HEK293 (cell line): ENCODE results near the gene NTN5.
"Not testable (repeated sequence)": the region's sequence is repeated elsewhere in the genome, so short reads cannot be mapped to it uniquely, and the experiment has no call there.

Experiments
- CTCF ChIA-PET: fragments of 350-600 bp; formaldehyde crosslinking; extraction: SDS; loops from one replicate; lab custom pipeline; 2021; ENCODE audit warnings: antibody characterized with exemption; lab: Yijun Ruan, JAX
- POLR2A ChIA-PET: fragments of 300-600 bp; formaldehyde crosslinking; extraction: SDS; loops from one replicate; lab custom pipeline; 2020; ENCODE audit warnings: antibody characterized with exemption, inconsistent platforms; lab: Yijun Ruan, JAX
- H3K27ac ChIP-seq: fragments of 200-500 bp; sonication (Bioruptor generic); 2 replicates; pipeline ENCODE4 v1.5.1; 2014; ENCODE audit warnings: low read depth, low read length, control low read depth, inconsistent platforms; ENCODE audit errors: extremely low read depth
- H3K36me3 ChIP-seq, 2 experiments: fragments of 200-500 bp in 1 of 2; sonication (Bioruptor generic) in 1 of 2; 1 replicate in 1 of 2; 2 replicates in 1 of 2; pipeline ENCODE4 v1.5.1; 2014 to 2017; ENCODE audit warnings: inconsistent platforms in 2 of 2, low read length in 2 of 2; ENCODE audit not compliant: control insufficient read depth in 2 of 2, insufficient read depth in 1 of 2
- H3K4me1 ChIP-seq: fragments of 200-500 bp; sonication (Bioruptor generic); 2 replicates; pipeline ENCODE4 v1.5.1; 2014; ENCODE audit warnings: mild to moderate bottlenecking, low read length, inconsistent platforms; ENCODE audit not compliant: control insufficient read depth, insufficient read depth
- H3K4me3 ChIP-seq: 2 replicates; pipeline ENCODE4 v1.5.1; 2011; ENCODE audit warnings: low read depth, mild to moderate bottlenecking, control low read depth, low read length, moderate library complexity
- H3K9me3 ChIP-seq: fragments of 200-500 bp; sonication (Bioruptor generic); 2 replicates; pipeline ENCODE4 v1.5.1; 2014; ENCODE audit warnings: low read depth, low read length, inconsistent platforms; ENCODE audit not compliant: control insufficient read depth, insufficient read depth
- GLI4 ChIP-seq: fragments of 450-650 bp; formaldehyde crosslinking; IDR thresholded peaks from 2 replicates; pipeline ENCODE4 v1.5.1; 2016; ENCODE audit warnings: missing biosample characterization, missing genetic modification characterization
- KLF16 ChIP-seq: fragments of 450-650 bp; formaldehyde crosslinking; IDR thresholded peaks from 2 replicates; pipeline ENCODE4 v1.5.1; 2017; ENCODE audit warnings: missing biosample characterization, missing genetic modification characterization
- ZBTB20 ChIP-seq: fragments of 450-650 bp; formaldehyde crosslinking; IDR thresholded peaks from 2 replicates; pipeline ENCODE4 v1.5.1; 2016; ENCODE audit warnings: missing biosample characterization, missing genetic modification characterization
- ZFP3 ChIP-seq: fragments of 450-650 bp; formaldehyde crosslinking; IDR thresholded peaks from 2 replicates; pipeline ENCODE4 v1.5.1; 2016; ENCODE audit warnings: low read depth, missing biosample characterization, missing genetic modification characterization
- ZNF174 ChIP-seq: fragments of 450-650 bp; formaldehyde crosslinking; IDR thresholded peaks from 2 replicates; pipeline ENCODE4 v1.5.0; 2017; ENCODE audit warnings: missing biosample characterization, mild to moderate bottlenecking, missing genetic modification characterization
- ZNF426 ChIP-seq: fragments of 450-650 bp; formaldehyde crosslinking; IDR thresholded peaks from 2 replicates; pipeline ENCODE4 v1.5.1; 2017; ENCODE audit warnings: missing biosample characterization, missing genetic modification characterization, mild to moderate bottlenecking, inconsistent platforms, moderate library complexity
- ZNF433 ChIP-seq: fragments of 450-650 bp; formaldehyde crosslinking; IDR thresholded peaks from 2 replicates; pipeline ENCODE4 v1.5.1; 2016; ENCODE audit warnings: missing biosample characterization, missing genetic modification characterization, low read depth
- ZNF558 ChIP-seq: fragments of 450-650 bp; formaldehyde crosslinking; IDR thresholded peaks from 2 replicates; pipeline ENCODE4 v1.5.1; 2016; ENCODE audit warnings: missing biosample characterization, missing genetic modification characterization
- ZNF701 ChIP-seq: fragments of 450-650 bp; formaldehyde crosslinking; IDR thresholded peaks from 2 replicates; pipeline ENCODE4 v1.5.1; 2016; ENCODE audit warnings: missing biosample characterization, missing genetic modification characterization
- ZNF792 ChIP-seq: fragments of 450-650 bp; formaldehyde crosslinking; IDR thresholded peaks from 2 replicates; pipeline ENCODE4 v1.5.1; 2016; ENCODE audit warnings: missing biosample characterization, missing genetic modification characterization
- ZNF830 ChIP-seq: fragments of 450-650 bp; IDR thresholded peaks from 2 replicates; pipeline ENCODE4 v1.5.0; 2018; ENCODE audit warnings: missing biosample characterization, missing genetic modification characterization, low read depth, mild to moderate bottlenecking, moderate library complexity
- ZSCAN23 ChIP-seq: fragments of 450-650 bp; formaldehyde crosslinking; IDR thresholded peaks from 2 replicates; pipeline ENCODE4 v1.5.1; 2016; ENCODE audit warnings: missing biosample characterization, missing genetic modification characterization
- TF ChIP-seq, protein P1 (sequence below): fragments of 450-650 bp; formaldehyde crosslinking; IDR thresholded peaks from 2 replicates; pipeline ENCODE4 v1.5.1; 2016; ENCODE audit warnings: missing biosample characterization, missing genetic modification characterization, low read depth
- TF ChIP-seq, protein P2 (sequence below): fragments of 450-650 bp; formaldehyde crosslinking; IDR thresholded peaks from 2 replicates; pipeline ENCODE4 v1.5.1; 2016; ENCODE audit warnings: missing biosample characterization, missing genetic modification characterization, borderline replicate concordance
- TF ChIP-seq, protein P3 (sequence below): fragments of 450-650 bp; formaldehyde crosslinking; IDR thresholded peaks from 2 replicates; pipeline ENCODE4 v1.5.0; 2017; ENCODE audit warnings: missing biosample characterization, missing genetic modification characterization, borderline replicate concordance
- TF ChIP-seq, protein P4 (sequence below): fragments of 450-650 bp; formaldehyde crosslinking; IDR thresholded peaks from 2 replicates; pipeline ENCODE4 v1.5.1; 2016; ENCODE audit warnings: missing biosample characterization, missing genetic modification characterization

Gene NTN5

DNA sequence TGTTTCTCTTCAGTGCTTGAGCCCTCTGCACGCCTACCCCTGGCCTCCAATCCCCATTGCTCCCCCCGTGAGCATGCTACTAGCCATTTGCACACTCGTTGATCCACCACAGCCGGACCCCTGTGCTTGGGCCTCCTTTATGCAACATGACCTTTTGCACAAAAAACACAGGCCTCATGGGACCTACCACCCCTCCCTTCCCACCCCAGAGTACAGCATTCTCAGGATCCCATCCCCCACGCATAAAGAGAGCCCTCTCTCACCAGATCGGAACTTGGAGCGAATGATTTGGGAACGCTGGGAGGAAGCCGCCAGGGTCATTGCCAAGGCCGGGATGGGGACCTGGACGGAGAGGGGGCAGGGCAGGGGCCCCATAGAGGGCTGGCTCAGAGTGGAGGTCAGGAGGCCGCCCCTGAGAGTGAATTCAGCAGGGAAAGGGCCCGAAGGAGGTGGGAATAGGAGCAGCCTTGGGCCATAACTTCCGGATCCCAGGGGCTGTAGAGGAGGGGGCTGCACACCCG is 46.0 kb upstream of the NTN5 start:
- no peak overlapping the region for H3K4me3 ChIP-seq
- H3K36me3 ChIP-seq: no peaks in the 10 kb centered on the region
- no peak for TF ChIP-seq ZNF433 (tag by site-specific recombination)
- peaks cover 5% of the 10 kb centered on the region for H3K4me1 ChIP-seq
- H3K27ac ChIP-seq: no peak overlapping the region
- POLR2A ChIA-PET: interaction anchor here (0.6 kb wide), 1 partner anchor 20 kb away, joined by 4 read pairs; no protein-coding TSS in a partner anchor
- H3K9me3 ChIP-seq: no peaks in the 10 kb centered on the region
- CTCF ChIA-PET: no interaction called here

DNA sequence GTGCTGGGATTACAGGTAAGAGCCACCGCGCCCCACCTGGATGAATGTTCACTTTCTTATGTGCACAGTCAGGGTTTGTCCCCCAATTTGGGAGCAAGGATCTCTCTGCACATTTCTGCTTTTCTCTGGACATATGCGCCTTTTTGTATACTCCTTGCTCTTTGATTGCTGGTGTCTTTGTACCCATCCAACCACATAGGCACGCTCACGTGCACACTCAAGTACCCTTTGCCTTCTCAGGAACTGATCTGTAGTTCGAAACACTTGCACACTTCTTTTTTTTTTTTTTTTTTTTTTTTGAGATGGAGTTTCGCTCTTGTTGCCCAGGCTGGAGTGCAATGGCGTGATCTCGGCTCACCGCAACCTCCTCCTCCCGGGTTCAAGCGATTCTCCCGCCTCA is 45.3 kb upstream of the NTN5 start:
- CTCF ChIA-PET, H3K4me1 ChIP-seq: not testable (repeated sequence)

DNA sequence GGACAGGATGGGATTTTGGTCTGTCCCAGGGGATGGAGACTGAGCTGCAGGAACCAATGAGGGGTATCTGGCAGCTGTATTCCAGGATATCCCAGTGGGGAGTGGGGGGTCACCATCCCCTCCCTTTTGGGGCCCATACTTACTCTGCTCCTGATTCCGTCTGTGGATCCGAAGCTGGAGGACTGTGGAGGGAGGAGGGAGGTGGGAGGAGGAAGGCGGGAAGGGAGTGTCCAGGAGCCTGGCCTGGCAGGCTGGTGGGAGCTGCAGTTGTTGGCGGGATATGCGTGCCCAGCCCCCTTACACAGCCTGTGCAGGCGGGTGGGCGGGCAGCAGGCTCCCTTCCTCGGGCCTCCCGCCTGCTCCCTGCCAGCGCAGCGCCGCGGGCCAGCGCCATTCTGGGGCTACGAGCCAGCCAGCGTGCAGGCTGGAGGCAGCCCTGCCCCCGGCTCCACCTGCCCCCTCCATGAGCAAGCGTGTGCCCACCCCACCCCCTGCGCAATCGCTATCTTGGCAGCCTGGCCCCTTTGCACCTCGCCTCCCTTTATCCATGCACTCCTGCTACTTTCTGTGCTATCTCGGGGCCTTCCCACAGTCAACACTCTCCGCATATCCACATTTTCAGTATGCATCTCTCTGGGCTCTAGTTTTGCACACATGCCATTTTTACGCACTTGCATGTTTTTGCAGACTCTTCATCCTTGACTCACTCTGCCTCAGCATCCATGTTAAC is 43.9 kb upstream of the NTN5 start:
- H3K9me3 ChIP-seq: no peaks in the 10 kb centered on the region
- peak overlapping the region; percentile 52; the same call in 1 of the 2 replicates for H3K27ac ChIP-seq
- no peak overlapping the region for H3K4me3 ChIP-seq
- ChIA-PET CTCF (no interaction called here), POLR2A (interaction anchor here (0.9 to 1.4 kb wide), 3 partner anchors 9 to 98 kb away, joined by 5 to 6 read pairs (median 6); partner anchors contain the start of genes RPL18 and SPHK2)
- peaks cover 13% of the 10 kb centered on the region for H3K4me1 ChIP-seq
- no peaks in the 10 kb centered on the region; a peak in 1 of 3 replicates for H3K36me3 ChIP-seq
- TF ChIP-seq ZNF792 (no peak), ZNF174 (tag by site-specific recombination) (no peak), ZNF701 (no peak), GLI4 (no peak), KLF16 (tag by site-specific recombination) (peak; percentile 91; the same call in 1 of the 2 replicates), ZNF830 (tag by site-specific recombination) (no peak), ZNF426 (tag by site-specific recombination) (no peak), ZSCAN23 (tag by site-specific recombination) (no peak), ZFP3 (tag by site-specific recombination) (no peak), ZBTB20 (tag by site-specific recombination) (peak; percentile 84), ZNF558 (tag by site-specific recombination) (no peak)
- TF ChIP-seq, protein P1, sequence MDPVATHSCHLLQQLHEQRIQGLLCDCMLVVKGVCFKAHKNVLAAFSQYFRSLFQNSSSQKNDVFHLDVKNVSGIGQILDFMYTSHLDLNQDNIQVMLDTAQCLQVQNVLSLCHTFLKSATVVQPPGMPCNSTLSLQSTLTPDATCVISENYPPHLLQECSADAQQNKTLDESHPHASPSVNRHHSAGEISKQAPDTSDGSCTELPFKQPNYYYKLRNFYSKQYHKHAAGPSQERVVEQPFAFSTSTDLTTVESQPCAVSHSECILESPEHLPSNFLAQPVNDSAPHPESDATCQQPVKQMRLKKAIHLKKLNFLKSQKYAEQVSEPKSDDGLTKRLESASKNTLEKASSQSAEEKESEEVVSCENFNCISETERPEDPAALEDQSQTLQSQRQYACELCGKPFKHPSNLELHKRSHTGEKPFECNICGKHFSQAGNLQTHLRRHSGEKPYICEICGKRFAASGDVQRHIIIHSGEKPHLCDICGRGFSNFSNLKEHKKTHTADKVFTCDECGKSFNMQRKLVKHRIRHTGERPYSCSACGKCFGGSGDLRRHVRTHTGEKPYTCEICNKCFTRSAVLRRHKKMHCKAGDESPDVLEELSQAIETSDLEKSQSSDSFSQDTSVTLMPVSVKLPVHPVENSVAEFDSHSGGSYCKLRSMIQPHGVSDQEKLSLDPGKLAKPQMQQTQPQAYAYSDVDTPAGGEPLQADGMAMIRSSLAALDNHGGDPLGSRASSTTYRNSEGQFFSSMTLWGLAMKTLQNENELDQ: no peak
- TF ChIP-seq, protein P2, sequence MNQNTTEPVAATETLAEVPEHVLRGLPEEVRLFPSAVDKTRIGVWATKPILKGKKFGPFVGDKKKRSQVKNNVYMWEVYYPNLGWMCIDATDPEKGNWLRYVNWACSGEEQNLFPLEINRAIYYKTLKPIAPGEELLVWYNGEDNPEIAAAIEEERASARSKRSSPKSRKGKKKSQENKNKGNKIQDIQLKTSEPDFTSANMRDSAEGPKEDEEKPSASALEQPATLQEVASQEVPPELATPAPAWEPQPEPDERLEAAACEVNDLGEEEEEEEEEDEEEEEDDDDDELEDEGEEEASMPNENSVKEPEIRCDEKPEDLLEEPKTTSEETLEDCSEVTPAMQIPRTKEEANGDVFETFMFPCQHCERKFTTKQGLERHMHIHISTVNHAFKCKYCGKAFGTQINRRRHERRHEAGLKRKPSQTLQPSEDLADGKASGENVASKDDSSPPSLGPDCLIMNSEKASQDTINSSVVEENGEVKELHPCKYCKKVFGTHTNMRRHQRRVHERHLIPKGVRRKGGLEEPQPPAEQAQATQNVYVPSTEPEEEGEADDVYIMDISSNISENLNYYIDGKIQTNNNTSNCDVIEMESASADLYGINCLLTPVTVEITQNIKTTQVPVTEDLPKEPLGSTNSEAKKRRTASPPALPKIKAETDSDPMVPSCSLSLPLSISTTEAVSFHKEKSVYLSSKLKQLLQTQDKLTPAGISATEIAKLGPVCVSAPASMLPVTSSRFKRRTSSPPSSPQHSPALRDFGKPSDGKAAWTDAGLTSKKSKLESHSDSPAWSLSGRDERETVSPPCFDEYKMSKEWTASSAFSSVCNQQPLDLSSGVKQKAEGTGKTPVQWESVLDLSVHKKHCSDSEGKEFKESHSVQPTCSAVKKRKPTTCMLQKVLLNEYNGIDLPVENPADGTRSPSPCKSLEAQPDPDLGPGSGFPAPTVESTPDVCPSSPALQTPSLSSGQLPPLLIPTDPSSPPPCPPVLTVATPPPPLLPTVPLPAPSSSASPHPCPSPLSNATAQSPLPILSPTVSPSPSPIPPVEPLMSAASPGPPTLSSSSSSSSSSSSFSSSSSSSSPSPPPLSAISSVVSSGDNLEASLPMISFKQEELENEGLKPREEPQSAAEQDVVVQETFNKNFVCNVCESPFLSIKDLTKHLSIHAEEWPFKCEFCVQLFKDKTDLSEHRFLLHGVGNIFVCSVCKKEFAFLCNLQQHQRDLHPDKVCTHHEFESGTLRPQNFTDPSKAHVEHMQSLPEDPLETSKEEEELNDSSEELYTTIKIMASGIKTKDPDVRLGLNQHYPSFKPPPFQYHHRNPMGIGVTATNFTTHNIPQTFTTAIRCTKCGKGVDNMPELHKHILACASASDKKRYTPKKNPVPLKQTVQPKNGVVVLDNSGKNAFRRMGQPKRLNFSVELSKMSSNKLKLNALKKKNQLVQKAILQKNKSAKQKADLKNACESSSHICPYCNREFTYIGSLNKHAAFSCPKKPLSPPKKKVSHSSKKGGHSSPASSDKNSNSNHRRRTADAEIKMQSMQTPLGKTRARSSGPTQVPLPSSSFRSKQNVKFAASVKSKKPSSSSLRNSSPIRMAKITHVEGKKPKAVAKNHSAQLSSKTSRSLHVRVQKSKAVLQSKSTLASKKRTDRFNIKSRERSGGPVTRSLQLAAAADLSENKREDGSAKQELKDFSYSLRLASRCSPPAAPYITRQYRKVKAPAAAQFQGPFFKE: no peak
- TF ChIP-seq, protein P3, sequence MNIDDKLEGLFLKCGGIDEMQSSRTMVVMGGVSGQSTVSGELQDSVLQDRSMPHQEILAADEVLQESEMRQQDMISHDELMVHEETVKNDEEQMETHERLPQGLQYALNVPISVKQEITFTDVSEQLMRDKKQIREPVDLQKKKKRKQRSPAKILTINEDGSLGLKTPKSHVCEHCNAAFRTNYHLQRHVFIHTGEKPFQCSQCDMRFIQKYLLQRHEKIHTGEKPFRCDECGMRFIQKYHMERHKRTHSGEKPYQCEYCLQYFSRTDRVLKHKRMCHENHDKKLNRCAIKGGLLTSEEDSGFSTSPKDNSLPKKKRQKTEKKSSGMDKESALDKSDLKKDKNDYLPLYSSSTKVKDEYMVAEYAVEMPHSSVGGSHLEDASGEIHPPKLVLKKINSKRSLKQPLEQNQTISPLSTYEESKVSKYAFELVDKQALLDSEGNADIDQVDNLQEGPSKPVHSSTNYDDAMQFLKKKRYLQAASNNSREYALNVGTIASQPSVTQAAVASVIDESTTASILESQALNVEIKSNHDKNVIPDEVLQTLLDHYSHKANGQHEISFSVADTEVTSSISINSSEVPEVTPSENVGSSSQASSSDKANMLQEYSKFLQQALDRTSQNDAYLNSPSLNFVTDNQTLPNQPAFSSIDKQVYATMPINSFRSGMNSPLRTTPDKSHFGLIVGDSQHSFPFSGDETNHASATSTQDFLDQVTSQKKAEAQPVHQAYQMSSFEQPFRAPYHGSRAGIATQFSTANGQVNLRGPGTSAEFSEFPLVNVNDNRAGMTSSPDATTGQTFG (tag by site-specific recombination): no peak

More for the DNA sequence above, 45.3 kb upstream of the NTN5 start:
- TF ChIP-seq, protein P4, sequence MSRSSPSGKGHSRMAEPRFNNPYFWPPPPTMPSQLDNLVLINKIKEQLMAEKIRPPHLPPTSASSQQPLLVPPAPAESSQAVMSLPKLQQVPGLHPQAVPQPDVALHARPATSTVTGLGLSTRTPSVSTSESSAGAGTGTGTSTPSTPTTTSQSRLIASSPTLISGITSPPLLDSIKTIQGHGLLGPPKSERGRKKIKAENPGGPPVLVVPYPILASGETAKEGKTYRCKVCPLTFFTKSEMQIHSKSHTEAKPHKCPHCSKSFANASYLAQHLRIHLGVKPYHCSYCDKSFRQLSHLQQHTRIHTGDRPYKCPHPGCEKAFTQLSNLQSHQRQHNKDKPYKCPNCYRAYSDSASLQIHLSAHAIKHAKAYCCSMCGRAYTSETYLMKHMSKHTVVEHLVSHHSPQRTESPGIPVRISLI (tag by site-specific recombination): 0 out of 2 replicates have a peak, but pooled peaks have one; percentile 47
- not testable (repeated sequence) for H3K36me3 ChIP-seq, H3K9me3 ChIP-seq, H3K27ac ChIP-seq, H3K4me3 ChIP-seq
- POLR2A ChIA-PET: interaction anchor here (0.6 kb wide), 1 partner anchor 19 kb away, joined by 4 read pairs; no protein-coding TSS in a partner anchor
